Progenitor cell of endocrine pancreas (in vitro differentiated cells): ENCODE data around the gene MATN1. TPM values are rescaled to one million over a fixed set of nuclear protein-coding genes. Genes with fewer than 3 reads are reported as not detected.

Source experiments
- DNase-seq: peaks from one replicate; pipeline ENCODE4 v3.0.0; 2021; ENCODE audit warnings: low spot score; ENCODE audit not compliant: unreplicated experiment
- H3K27ac Mint-ChIP-seq: 2 replicates; pipeline ENCODE4 v1.8.0; 2021; ENCODE audit warnings: mild to moderate bottlenecking, moderate library complexity, mixed read lengths
- H3K27me3 Mint-ChIP-seq: 2 replicates; pipeline ENCODE4 v1.8.0; 2021; ENCODE audit warnings: mixed read lengths
- H3K36me3 Mint-ChIP-seq: 2 replicates; pipeline ENCODE4 v1.8.0; 2022; ENCODE audit warnings: mixed read lengths; ENCODE audit not compliant: insufficient read depth
- H3K4me1 Mint-ChIP-seq: 2 replicates; pipeline ENCODE4 v1.8.0; 2021; ENCODE audit warnings: low read depth, mixed read lengths
- H3K4me3 Mint-ChIP-seq: 2 replicates; pipeline ENCODE4 v1.8.0; 2021; ENCODE audit warnings: low read depth, mild to moderate bottlenecking, moderate library complexity, mixed read lengths
- H3K9me3 Mint-ChIP-seq: 2 replicates; pipeline ENCODE4 v1.8.0; 2021; ENCODE audit warnings: low read depth, mixed read lengths
- CTCF ChIP-seq: fragments of 200-600 bp; sonication (generic); IDR thresholded peaks from one replicate; pipeline ENCODE4 v1.5.0; 2021; ENCODE audit warnings: antibody characterized with exemption, mild to moderate bottlenecking; ENCODE audit not compliant: unreplicated experiment
- total RNA-seq: library from RNA; stranded (reverse); gene quantifications from 2 replicates; pipeline ENCODE4 v1.2.1, GENCODE V29; 2021

Gene MATN1
- total RNA-seq, 1 donor from 2014 or later, result 0.14 TPM

GRCh38 chr1:30718636-30719405 is 4.6 kb downstream of the MATN1 start:
- Mint-ChIP-seq H3K9me3 (peaks cover 7% of the 10 kb centered on the region), H3K4me1 (no peaks in the 10 kb centered on the region), H3K36me3 (no peaks in the 10 kb centered on the region), H3K4me3 (peak overlapping the region; percentile 74), H3K27ac (peak overlapping the region; percentile 90), H3K27me3 (peaks cover 4% of the 10 kb centered on the region)
- peak; percentile 91 for DNase-seq
- peak; percentile 99 for TF ChIP-seq CTCF

- Mint-ChIP-seq H3K4me1 (no peaks in the 10 kb centered on the region), H3K27me3 (peaks cover 4% of the 10 kb centered on the region), H3K27ac (peak overlapping the region; percentile 96), H3K4me3 (peak overlapping the region; percentile 71), H3K9me3 (peaks cover 7% of the 10 kb centered on the region), H3K36me3 (no peaks in the 10 kb centered on the region)
- DNase-seq, result peak; percentile 97
- TF ChIP-seq CTCF, result no peak
These were observed 5.2 kb downstream of the MATN1 start for GRCh38 chr1:30718091-30718635.

GRCh38 chr1:30716646-30717045 is 6.7 kb downstream of the MATN1 start:
- H3K36me3 Mint-ChIP-seq, result no peaks in the 10 kb centered on the region
- peaks cover 7% of the 10 kb centered on the region for H3K9me3 Mint-ChIP-seq
- H3K4me1 Mint-ChIP-seq, result no peaks in the 10 kb centered on the region
- H3K27ac Mint-ChIP-seq, result no peak overlapping the region
- TF ChIP-seq CTCF, result no peak
- no peak overlapping the region for H3K4me3 Mint-ChIP-seq
- peaks cover 8% of the 10 kb centered on the region for H3K27me3 Mint-ChIP-seq
- DNase-seq, result no peak

- peaks cover 9% of the 10 kb centered on the region for H3K27me3 Mint-ChIP-seq
- H3K4me1 Mint-ChIP-seq, result no peaks in the 10 kb centered on the region
- peaks cover 7% of the 10 kb centered on the region for H3K9me3 Mint-ChIP-seq
- no peak overlapping the region for H3K4me3 Mint-ChIP-seq
- no peak for TF ChIP-seq CTCF
- H3K27ac Mint-ChIP-seq, result no peak overlapping the region
- no peaks in the 10 kb centered on the region for H3K36me3 Mint-ChIP-seq
- no peak for DNase-seq
These were observed 7.5 kb downstream of the MATN1 start for GRCh38 chr1:30715886-30716285.

- Mint-ChIP-seq H3K27ac (no peak overlapping the region), H3K27me3 (peaks cover 7% of the 10 kb centered on the region), H3K36me3 (no peaks in the 10 kb centered on the region), H3K4me1 (no peaks in the 10 kb centered on the region), H3K9me3 (peaks cover 7% of the 10 kb centered on the region), H3K4me3 (no peak overlapping the region)
- no peak for DNase-seq
- peak; percentile 51 for TF ChIP-seq CTCF
These were observed 8.2 kb downstream of the MATN1 start for GRCh38 chr1:30715216-30715615.
